BE2C (cell line): ENCODE measurements around the gene CALM1.

Experiments
- DNase-seq: peaks from one replicate; pipeline ENCODE4 v3.0.0-alpha.2; 2020
- H3K27me3 ChIP-seq: fragments of 250-450 bp; sonication (Bioruptor Pico); 2 replicates; pipeline ENCODE4 v1.5.1; 2020; ENCODE audit warnings: mild to moderate bottlenecking
- H3K36me3 ChIP-seq: fragments of 250-450 bp; sonication (Bioruptor Pico); 2 replicates; pipeline ENCODE4 v1.5.1; 2020; ENCODE audit warnings: mild to moderate bottlenecking
- H3K4me1 ChIP-seq: fragments of 250-450 bp; sonication (Bioruptor Pico); 2 replicates; pipeline ENCODE4 v1.5.1; 2020
- H3K4me3 ChIP-seq: 2 replicates; pipeline ENCODE4 v1.5.1; 2011; ENCODE audit warnings: low read depth, low read length
- H3K9me3 ChIP-seq: fragments of 250-450 bp; sonication (Bioruptor Pico); 2 replicates; pipeline ENCODE4 v1.5.1; 2020
- CTCF ChIP-seq: IDR thresholded peaks from 2 replicates; pipeline ENCODE4 v1.5.1; 2012; ENCODE audit warnings: mild to moderate bottlenecking, low read depth, low read length

The CALM1 gene

GRCh38 chr14:90426663-90427062, 29.8 kb downstream of the CALM1 start:
- Histone ChIP-seq H3K36me3 (no peaks in the 10 kb centered on the region), H3K4me1 (peaks cover 8% of the 10 kb centered on the region), H3K27me3 (no peaks in the 10 kb centered on the region), H3K4me3 (no peak overlapping the region), H3K9me3 (no peaks in the 10 kb centered on the region)
- DNase-seq: peak; percentile 71
- no peak for TF ChIP-seq CTCF

DNA sequence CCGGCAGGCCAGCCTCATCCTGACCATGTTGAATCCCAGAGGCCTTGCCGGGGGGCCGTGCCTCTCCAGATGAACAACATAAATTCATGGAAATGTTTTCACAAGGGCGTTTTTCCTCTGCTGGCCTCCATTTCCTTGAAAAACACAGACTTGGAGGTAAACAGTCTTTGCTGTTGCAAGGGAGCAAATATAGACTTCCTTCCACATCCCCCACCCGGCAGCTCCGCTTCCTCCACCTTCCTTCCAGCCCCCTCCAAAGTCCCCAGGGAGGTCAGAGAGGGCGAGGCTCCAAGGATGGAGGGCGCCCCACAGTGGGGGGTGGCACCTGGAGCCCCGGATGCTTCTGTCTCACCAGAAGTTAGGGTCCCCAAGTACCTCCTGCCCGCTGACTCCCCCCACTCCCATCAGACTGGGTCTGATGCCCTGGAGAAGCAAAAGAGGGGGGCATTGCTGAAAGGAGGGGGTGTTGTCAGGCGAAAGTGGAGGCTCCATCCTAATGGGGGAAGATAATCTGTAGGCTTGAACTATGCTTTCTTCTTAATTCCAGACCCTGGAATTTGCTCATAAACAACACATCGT, 31.1 kb downstream of the CALM1 start:
- no peak overlapping the region for H3K4me3 ChIP-seq
- no peaks in the 10 kb centered on the region for H3K36me3 ChIP-seq
- no peak for TF ChIP-seq CTCF
- no peaks in the 10 kb centered on the region for H3K27me3 ChIP-seq
- no peaks in the 10 kb centered on the region for H3K9me3 ChIP-seq
- peaks cover 8% of the 10 kb centered on the region for H3K4me1 ChIP-seq
- no peak for DNase-seq

DNA sequence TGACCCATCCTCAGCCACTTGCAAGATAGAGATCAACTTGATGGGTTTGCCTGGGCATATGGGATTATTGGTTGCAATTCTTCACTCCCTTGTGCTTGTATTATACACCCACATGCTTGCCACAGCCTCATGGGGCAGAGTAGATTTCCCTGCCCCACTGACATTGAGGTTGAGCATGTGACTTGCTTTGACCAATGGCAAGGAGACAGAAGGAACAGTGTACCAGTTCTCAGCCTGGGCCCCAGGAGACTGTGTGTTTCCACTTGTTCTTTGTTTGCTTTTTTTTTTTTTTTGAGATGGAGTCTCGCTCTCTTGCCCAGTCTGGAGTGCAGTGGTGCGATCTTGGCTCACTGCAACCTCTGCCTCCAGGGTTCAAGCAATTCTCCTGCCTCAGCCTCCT, 31.8 kb downstream of the CALM1 start:
- H3K27me3 ChIP-seq: no peaks in the 10 kb centered on the region
- peaks cover 8% of the 10 kb centered on the region for H3K4me1 ChIP-seq
- no peaks in the 10 kb centered on the region for H3K9me3 ChIP-seq
- no peaks in the 10 kb centered on the region for H3K36me3 ChIP-seq
- no peak overlapping the region for H3K4me3 ChIP-seq
- DNase-seq: no peak
- no peak for TF ChIP-seq CTCF

- Histone ChIP-seq H3K4me1 (peaks cover 8% of the 10 kb centered on the region), H3K9me3 (no peaks in the 10 kb centered on the region), H3K27me3 (no peaks in the 10 kb centered on the region), H3K4me3 (no peak overlapping the region), H3K36me3 (no peaks in the 10 kb centered on the region)
- TF ChIP-seq CTCF: no peak
- DNase-seq: no peak
Observed at GRCh38 chr14:90429236-90429635, 32.4 kb downstream of the CALM1 start.

DNA sequence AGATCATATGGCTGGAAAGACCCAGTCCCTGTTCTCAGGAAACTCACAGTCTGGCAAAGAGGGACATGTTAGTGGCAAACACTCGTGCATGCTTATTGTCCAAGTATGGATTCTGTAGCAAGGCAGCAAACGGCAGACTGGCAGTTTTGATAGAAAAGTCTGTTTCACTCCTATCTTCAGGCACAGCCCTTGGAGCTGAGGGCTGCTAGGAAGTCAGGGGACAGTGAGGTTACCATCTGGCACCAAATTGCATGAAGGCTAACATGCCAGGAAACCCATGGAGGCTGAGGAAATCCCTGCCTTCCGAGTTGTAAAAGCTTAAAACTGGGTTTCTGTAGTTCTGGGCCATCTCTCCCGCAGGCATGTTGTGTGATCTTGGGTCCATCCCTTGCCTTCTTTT, 32.9 kb downstream of the CALM1 start:
- DNase-seq: no peak
- no peak overlapping the region for H3K4me3 ChIP-seq
- no peaks in the 10 kb centered on the region for H3K9me3 ChIP-seq
- H3K27me3 ChIP-seq: no peaks in the 10 kb centered on the region
- no peaks in the 10 kb centered on the region for H3K36me3 ChIP-seq
- no peak for TF ChIP-seq CTCF
- peaks cover 8% of the 10 kb centered on the region for H3K4me1 ChIP-seq

GRCh38 chr14:90434370-90435020, 37.7 kb downstream of the CALM1 start:
- H3K36me3 ChIP-seq: no peaks in the 10 kb centered on the region
- H3K4me1 ChIP-seq: peaks cover 2% of the 10 kb centered on the region; the same call in 1 of the 2 replicates
- no peak for TF ChIP-seq CTCF
- no peaks in the 10 kb centered on the region for H3K9me3 ChIP-seq
- DNase-seq: no peak
- H3K27me3 ChIP-seq: no peaks in the 10 kb centered on the region
- no peak overlapping the region for H3K4me3 ChIP-seq
